Activated T-cell treated with anti-CD3 and anti-CD28 coated beads, Interleukin-2, amount 50 U/mL, for 24 hours (primary cell): Measurements from ENCODE around the gene HSD11B1L.

Source experiments
- DNase-seq: peaks from one replicate; pipeline ENCODE4 v3.0.0-alpha.2; 2020
- H3K27ac Mint-ChIP-seq: 2 replicates; pipeline ENCODE4 v1.8.0; 2020; ENCODE audit warnings: mild to moderate bottlenecking, mixed read lengths
- H3K27me3 Mint-ChIP-seq: 2 replicates; pipeline ENCODE4 v1.8.0; 2020; ENCODE audit warnings: mixed read lengths
- H3K36me3 Mint-ChIP-seq: 2 replicates; pipeline ENCODE4 v1.8.0; 2020; ENCODE audit warnings: low read depth, mixed read lengths
- H3K4me1 Mint-ChIP-seq: 2 replicates; pipeline ENCODE4 v1.8.0; 2020; ENCODE audit warnings: low read depth, mixed read lengths
- H3K4me3 Mint-ChIP-seq: 2 replicates; pipeline ENCODE4 v1.8.0; 2020; ENCODE audit warnings: mild to moderate bottlenecking, moderate library complexity, mixed read lengths
- H3K9me3 Mint-ChIP-seq: 2 replicates; pipeline ENCODE4 v1.8.0; 2020; ENCODE audit warnings: mixed read lengths

The HSD11B1L gene

DNA sequence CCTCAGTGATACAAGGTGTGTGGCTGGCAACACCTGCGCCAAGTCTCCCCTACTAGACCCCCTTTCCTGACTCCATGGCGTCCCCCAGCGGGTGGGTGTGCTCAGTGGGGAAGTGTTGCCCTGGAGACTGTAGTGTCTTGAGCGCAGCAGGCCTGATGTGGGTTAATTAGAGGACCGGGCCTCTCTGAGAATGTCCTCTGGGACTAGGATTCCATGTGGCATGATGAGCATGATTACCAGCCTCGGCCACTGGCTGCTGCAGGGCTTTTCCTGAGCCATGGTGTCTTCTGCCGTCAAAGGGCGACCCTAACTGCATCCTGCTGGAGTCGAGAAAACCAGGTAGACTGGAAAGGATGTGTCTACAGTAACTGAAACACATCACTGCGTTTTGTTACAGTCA, 28.6 kb upstream of the HSD11B1L start:
- Mint-ChIP-seq H3K27me3 (no peaks in the 10 kb centered on the region), H3K9me3 (no peaks in the 10 kb centered on the region), H3K4me1 (no peaks in the 10 kb centered on the region), H3K27ac (peak overlapping the region; percentile 37), H3K36me3 (peaks cover 90% of the 10 kb centered on the region), H3K4me3 (no peak overlapping the region)
- DNase-seq, result no peak

DNA sequence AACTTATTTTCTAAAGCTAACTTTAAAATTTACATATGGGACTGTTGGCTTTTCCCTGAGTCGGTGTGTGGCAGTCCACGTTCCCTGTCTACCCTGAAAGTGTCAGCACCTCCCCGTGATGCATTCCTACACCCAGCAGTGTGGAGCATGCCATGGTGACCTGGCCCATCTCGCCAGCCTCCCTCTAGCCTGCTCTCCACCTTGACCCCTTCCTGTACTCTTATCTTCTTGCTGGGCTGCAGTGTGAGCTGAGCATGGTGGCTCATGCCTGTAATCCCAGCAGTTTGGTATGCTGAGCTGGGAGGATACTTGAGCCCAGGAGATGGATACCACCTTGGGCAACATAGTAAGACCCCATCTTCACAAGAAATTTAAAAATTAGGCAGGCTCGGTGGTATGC, 25.9 kb upstream of the HSD11B1L start:
- H3K36me3 Mint-ChIP-seq, result peaks cover 96% of the 10 kb centered on the region
- no peaks in the 10 kb centered on the region for H3K4me1 Mint-ChIP-seq
- H3K27me3 Mint-ChIP-seq, result no peaks in the 10 kb centered on the region
- no peak for DNase-seq
- H3K9me3 Mint-ChIP-seq, result no peaks in the 10 kb centered on the region
- H3K27ac Mint-ChIP-seq, result no peak overlapping the region
- H3K4me3 Mint-ChIP-seq, result no peak overlapping the region

DNA sequence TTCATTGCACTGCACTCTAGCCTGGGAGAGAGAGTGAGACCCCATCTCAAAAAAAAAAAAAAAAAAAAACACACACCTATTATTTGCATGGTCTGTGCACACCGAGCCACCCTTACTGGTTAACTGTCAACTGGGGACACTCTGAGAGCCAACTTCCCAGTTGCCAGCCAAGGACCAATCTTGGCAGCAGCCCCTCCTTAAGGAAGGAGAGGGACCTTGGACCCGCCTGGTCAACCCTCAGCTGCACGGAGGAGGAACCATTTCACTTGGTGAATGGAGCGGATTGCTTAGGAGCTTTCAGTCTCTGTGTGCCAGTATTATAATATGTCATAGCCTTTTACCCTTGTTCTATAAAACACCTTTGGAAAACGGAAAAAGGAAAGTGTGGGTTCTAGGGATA, 25.4 kb upstream of the HSD11B1L start:
- no peak for DNase-seq
- Mint-ChIP-seq H3K9me3 (no peaks in the 10 kb centered on the region), H3K4me3 (no peak overlapping the region), H3K36me3 (peaks cover 96% of the 10 kb centered on the region), H3K4me1 (no peaks in the 10 kb centered on the region), H3K27ac (no peak overlapping the region), H3K27me3 (no peaks in the 10 kb centered on the region)

DNA sequence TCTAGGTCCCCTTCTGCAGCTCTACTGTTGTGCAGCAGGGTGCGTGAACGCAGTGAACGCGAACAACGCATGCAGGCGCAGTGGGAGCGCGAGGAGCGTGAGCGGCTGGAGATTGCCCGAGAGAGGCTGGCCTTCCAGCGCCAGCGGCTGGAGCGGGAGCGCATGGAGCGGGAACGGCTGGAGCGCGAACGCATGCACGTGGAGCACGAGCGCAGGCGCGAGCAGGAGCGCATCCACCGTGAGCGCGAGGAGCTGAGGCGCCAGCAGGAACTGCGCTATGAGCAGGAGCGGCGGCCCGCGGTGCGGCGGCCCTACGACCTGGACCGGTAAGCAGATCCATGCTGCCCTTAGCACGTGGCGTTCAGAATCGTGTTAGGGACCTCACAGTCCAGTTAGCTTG, 19.3 kb upstream of the HSD11B1L start:
- Mint-ChIP-seq H3K4me3 (no peak overlapping the region), H3K36me3 (peaks cover 96% of the 10 kb centered on the region), H3K4me1 (peaks cover 9% of the 10 kb centered on the region), H3K27ac (peak overlapping the region; percentile 22), H3K9me3 (no peaks in the 10 kb centered on the region), H3K27me3 (no peaks in the 10 kb centered on the region)
- no peak for DNase-seq

DNA sequence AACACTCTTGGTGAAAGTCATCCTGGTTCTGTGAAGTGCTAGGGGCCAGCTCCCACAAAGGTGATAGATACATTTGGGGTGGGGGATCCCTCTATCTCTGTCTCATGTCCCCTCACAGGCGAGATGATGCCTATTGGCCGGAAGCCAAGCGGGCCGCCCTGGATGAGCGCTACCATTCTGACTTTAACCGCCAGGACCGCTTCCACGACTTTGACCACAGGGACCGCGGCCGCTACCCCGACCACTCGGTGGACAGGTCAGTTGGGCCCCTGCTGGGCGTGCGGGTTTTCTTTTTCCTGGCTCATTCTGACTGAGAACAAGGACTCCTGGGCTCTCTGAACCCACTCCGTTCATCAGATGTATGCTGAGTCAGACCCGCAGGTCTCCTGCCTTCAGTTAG, 16.9 kb upstream of the HSD11B1L start:
- Mint-ChIP-seq H3K36me3 (peaks cover 96% of the 10 kb centered on the region), H3K4me1 (peaks cover 9% of the 10 kb centered on the region), H3K27ac (peak overlapping the region; percentile 76), H3K27me3 (no peaks in the 10 kb centered on the region), H3K4me3 (no peak overlapping the region), H3K9me3 (no peaks in the 10 kb centered on the region)
- DNase-seq, result no peak

DNA sequence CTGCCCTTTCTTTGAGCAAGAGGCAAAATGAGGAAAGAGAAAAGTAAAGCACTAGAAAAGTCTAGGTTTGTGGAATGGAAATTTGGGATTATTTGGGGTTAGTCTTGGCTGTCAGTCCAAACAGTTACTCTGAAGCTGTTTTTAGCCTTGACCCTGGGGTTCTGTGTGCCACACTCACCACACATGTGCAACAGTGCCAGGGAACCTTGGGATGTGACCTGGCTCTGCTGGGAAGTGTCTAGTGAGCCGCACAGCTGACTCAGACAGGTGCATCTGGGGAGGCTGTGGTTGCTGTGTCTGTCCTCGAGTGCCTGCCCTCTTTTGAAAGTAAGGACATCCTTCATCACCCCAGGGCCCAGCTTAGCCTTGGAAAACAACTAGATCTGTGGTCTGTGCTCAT, 16.3 kb upstream of the HSD11B1L start:
- Mint-ChIP-seq H3K36me3 (peaks cover 96% of the 10 kb centered on the region), H3K27ac (peak overlapping the region; percentile 76), H3K4me1 (peaks cover 9% of the 10 kb centered on the region), H3K9me3 (no peaks in the 10 kb centered on the region), H3K27me3 (no peaks in the 10 kb centered on the region), H3K4me3 (no peak overlapping the region)
- DNase-seq, result no peak

DNA sequence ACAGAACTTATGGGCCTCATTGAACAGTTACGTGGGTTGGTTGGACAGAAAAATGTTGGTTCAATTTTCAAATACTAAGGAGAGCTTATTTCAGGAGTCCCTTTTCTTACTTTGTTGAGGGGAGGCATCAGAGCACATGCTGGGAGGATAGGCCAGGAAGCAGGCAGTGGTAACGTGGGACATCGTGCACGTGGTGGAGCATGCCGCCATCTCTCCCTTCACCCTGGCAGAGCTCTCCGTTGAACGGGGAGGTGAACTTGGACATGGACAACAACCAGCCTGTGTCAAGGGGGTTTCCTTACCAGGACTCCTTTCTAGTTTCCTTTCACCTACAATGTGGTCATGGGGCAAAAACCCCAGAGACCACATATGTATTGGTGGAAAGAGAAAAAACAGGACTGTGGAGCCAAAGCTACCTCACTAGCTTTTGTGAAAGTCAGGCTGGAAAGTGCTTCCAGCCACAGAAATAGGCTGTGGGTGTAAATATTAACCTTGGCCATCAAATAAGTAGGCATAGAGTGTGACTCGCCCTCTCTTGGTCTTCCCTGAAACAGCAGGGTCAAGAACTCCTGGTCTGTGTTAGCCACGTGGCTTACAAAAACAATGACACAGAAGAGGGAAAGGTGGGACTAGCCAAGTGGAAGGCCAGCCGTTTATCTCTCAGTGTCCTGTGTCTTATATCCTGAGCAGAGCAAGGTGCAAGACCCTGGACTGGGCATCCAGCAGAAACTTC, 14.9 kb upstream of the HSD11B1L start:
- no peak for DNase-seq
- Mint-ChIP-seq H3K4me3 (no peak overlapping the region), H3K9me3 (no peaks in the 10 kb centered on the region), H3K36me3 (peaks cover 94% of the 10 kb centered on the region), H3K27ac (peak overlapping the region; percentile 76), H3K4me1 (peaks cover 9% of the 10 kb centered on the region), H3K27me3 (no peaks in the 10 kb centered on the region)

DNA sequence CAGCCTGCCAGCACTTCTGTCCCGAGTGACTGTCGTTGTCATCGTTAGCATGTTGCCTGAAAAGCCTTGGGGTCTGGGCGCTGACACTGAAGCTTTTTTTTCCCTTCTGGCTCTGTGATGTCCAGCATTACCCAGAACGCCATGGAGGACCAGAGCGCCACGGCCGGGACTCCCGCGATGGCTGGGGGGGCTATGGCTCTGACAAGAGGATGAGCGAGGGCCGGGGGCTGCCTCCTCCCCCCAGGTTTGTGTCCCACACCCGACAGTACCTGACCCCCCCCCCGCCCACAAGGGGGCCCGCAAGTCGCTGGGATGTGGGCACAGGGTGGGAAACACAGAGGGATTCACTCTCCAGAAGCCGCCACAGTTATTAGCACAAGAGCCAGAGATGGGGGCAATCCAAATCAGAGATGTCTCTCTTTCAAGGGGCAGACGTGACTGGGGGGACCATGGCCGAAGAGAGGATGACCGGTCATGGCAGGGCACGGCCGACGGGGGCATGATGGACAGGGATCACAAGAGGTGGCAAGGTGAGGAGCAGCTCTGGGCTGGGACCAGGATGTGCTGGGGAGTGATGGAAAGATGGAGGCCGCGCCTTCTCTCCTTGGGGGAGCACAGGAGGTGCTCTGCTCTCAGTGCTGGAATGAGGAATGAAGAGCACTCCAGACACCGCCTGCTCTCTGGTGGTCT, 13.8 kb upstream of the HSD11B1L start:
- Mint-ChIP-seq H3K4me1 (peaks cover 9% of the 10 kb centered on the region), H3K36me3 (peaks cover 95% of the 10 kb centered on the region), H3K27ac (peak overlapping the region; percentile 6), H3K9me3 (no peaks in the 10 kb centered on the region), H3K4me3 (no peak overlapping the region), H3K27me3 (no peaks in the 10 kb centered on the region)
- DNase-seq, result no peak

DNA sequence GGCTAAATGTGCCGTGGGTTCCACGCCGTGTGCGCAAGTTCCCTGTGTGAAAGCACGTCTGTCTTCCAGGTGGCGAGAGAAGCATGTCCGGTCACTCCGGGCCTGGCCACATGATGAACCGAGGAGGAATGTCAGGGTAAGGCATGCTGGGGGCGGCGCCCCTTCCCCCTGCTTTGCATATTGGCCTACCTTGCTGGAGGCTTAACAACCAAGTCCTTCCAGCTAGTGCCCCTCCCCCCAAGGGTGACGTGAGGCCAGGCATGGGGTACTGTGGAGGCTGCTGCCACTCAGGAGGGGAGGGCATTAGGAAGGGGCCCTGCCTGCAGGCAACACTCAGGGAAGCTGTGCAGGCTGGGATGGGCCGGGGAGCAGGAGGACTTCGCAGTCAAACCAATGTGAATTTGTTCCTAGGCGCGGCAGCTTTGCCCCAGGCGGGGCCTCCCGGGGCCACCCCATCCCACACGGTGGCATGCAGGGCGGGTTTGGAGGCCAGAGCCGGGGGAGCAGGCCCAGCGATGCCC, 13.0 kb upstream of the HSD11B1L start:
- Mint-ChIP-seq H3K4me1 (peaks cover 9% of the 10 kb centered on the region), H3K27ac (peak overlapping the region; percentile 38), H3K27me3 (no peaks in the 10 kb centered on the region), H3K9me3 (no peaks in the 10 kb centered on the region), H3K36me3 (peaks cover 96% of the 10 kb centered on the region), H3K4me3 (no peak overlapping the region)
- DNase-seq, result no peak

DNA sequence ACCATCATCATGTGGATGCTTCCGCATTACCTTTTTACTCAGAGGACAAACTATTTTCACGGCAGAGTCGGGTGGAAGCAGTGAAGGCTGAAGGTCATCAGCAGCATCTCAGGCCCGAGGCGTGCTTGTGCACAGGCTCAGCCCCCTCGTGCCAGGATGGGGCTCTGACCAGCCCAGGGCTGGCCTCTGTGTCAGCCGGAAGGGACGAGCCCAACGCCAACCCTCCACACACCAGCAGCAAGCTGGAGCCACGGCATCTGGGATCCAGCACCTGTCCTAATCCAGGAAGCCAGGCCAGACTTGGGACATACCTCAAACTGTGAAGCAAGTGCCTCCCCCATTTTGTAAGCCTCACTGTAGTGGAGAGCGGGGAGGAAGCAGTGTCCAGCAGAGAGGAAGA, 11.6 kb upstream of the HSD11B1L start:
- Mint-ChIP-seq H3K9me3 (no peaks in the 10 kb centered on the region), H3K4me1 (peaks cover 9% of the 10 kb centered on the region), H3K27ac (no peak overlapping the region), H3K36me3 (peaks cover 90% of the 10 kb centered on the region), H3K27me3 (no peaks in the 10 kb centered on the region), H3K4me3 (no peak overlapping the region)
- DNase-seq, result no peak

DNA sequence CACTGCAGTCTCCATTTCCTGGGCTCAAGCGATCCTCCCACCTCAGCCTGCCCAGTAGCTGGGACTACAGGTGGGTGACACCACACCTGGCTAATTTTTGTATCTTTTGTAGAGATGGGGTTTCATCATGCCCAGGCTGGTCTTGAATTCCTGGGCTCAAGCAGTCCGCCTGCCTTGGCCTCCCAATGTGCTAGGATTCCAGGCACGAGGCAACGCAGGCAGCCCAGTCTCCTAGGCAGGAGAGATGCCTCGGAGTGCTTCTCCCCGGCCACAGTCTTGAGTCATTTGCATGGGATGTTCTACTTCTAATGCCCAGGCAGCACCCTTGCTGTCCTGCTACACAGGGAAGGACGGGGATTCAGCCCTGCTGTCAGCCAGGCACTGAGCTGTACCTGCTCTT, 9.2 kb upstream of the HSD11B1L start:
- DNase-seq, result no peak
- Mint-ChIP-seq H3K4me1 (no peaks in the 10 kb centered on the region), H3K4me3 (no peak overlapping the region), H3K27ac (peak overlapping the region; percentile 44), H3K27me3 (no peaks in the 10 kb centered on the region), H3K36me3 (peaks cover 76% of the 10 kb centered on the region), H3K9me3 (no peaks in the 10 kb centered on the region)

DNA sequence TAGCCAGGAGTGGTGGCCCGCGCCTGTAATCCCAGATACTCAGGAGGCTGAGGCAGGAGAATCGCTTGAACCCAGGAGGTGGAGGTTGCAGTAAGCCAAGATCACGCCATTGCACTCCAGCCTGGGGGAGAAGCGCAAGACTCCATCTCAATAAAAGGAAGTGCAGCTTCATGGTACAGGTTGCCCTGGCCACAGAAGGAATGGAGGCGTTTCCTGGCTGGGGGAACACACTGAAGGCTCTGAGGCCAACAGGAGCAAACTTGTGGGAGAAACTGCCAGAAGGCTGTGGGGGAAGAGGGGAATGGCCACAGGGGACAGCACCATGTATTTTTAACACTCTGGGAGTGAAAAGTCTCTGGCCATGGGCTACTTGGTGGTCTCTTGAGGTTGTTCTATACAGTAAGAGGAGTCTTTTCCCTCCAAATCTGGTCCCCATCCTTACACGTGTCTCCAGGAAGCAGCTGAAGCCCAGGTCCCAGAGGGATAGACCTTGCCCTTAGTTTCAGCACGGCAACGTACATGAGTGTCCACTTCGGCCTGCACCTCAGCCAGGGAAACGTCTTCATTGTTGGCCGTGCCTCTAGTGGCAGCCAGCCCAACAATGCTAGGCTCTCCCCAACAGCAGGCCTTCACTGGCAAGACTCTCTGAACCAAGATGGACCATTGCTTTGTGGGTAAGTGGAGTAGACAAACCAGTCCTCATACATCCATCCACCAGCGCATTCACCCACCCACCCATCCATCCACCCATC, 7.9 kb upstream of the HSD11B1L start:
- Mint-ChIP-seq H3K27ac (peak overlapping the region; percentile 10), H3K4me3 (no peak overlapping the region), H3K9me3 (no peaks in the 10 kb centered on the region), H3K36me3 (peaks cover 73% of the 10 kb centered on the region), H3K4me1 (no peaks in the 10 kb centered on the region), H3K27me3 (no peaks in the 10 kb centered on the region)
- no peak for DNase-seq

DNA sequence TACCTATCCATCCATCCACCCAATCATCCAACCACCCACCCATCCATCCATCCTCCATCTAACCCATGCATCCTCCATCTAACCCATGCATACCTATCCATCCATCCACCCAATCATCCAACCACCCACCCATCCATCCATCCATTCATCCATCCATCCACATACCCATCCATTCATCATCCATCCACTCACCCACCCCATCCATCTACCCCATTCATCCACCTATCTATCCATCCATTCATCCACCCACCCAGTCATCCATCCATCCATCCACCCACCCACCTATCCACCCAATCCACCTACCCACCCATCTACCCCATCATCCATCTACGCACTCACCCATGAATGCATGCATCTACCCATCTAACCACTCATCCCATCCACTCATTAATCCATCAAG, 7.1 kb upstream of the HSD11B1L start:
- no peak overlapping the region for H3K4me3 Mint-ChIP-seq
- H3K4me1 Mint-ChIP-seq, result no peaks in the 10 kb centered on the region
- no peak for DNase-seq
- H3K36me3 Mint-ChIP-seq, result peaks cover 73% of the 10 kb centered on the region
- H3K27me3 Mint-ChIP-seq, result no peaks in the 10 kb centered on the region
- no peaks in the 10 kb centered on the region for H3K9me3 Mint-ChIP-seq
- no peak overlapping the region for H3K27ac Mint-ChIP-seq

DNA sequence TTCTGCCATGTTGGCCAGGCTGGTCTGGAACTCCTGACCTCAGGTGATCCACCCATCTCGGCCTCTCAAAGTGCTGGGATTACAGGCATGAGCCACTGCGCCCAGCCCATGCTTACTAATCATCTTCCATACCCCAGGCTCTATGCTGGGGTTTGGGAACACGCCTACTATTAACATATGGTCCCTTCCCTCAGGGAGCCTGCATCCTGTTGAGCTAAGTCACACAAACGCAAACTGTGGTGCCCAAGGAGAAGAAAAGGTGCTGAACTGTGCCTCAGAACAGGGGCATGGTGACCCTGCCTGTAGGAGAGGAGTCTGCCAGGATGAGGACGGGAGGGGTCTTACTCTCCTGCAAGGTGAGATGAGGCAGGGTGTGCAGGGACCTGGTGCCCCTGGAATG, 6.1 kb upstream of the HSD11B1L start:
- H3K27me3 Mint-ChIP-seq, result no peaks in the 10 kb centered on the region
- H3K4me3 Mint-ChIP-seq, result no peak overlapping the region
- peak overlapping the region; percentile 40 for H3K27ac Mint-ChIP-seq
- H3K36me3 Mint-ChIP-seq, result peaks cover 73% of the 10 kb centered on the region
- H3K9me3 Mint-ChIP-seq, result no peaks in the 10 kb centered on the region
- peaks cover 5% of the 10 kb centered on the region for H3K4me1 Mint-ChIP-seq
- DNase-seq, result no peak
